Measurements from ENCODE around the gene LCTL.
A peak's percentile ranks its signal among the peaks of the same experiment; 100 is the strongest.

LCTL gene

GRCh38 chr15:66587020-66587419 is 21.2 kb upstream of the LCTL start:
- TF ChIP-seq POLR2AphosphoS5 (IDR thresholded peaks at IDR 0.05; ENCODE audit: low read depth, low read length) = no peak
- TF ChIP-seq FOXP2 (optimal IDR thresholded peaks at IDR 0.05; ENCODE audit: borderline replicate concordance, extremely low read depth, extremely low read length, insufficient read depth) = no peak
- no peak for TF ChIP-seq REST (IDR thresholded peaks at IDR 0.05; ENCODE audit: insufficient read depth in 1 of 2, low read depth in 2 of 2, low read length in 2 of 2)

GRCh38 chr15:66586155-66586976 is 20.6 kb upstream of the LCTL start:
- TF ChIP-seq POLR2AphosphoS5 (IDR thresholded peaks at IDR 0.05; ENCODE audit: low read depth, low read length) (no peak), SIN3A (IDR thresholded peaks at IDR 0.05; ENCODE audit: borderline replicate concordance, insufficient read depth, low read length) (no peak), REST (IDR thresholded peaks at IDR 0.05; ENCODE audit: insufficient read depth in 1 of 2, low read depth in 2 of 2, low read length in 2 of 2) (no peak), TAF1 (IDR thresholded peaks at IDR 0.05; ENCODE audit: borderline replicate concordance, insufficient read depth, low read length) (no peak), FOXP2 (optimal IDR thresholded peaks at IDR 0.05; ENCODE audit: borderline replicate concordance, extremely low read depth, extremely low read length, insufficient read depth) (no peak)

- TF ChIP-seq REST (IDR thresholded peaks at IDR 0.05; ENCODE audit: insufficient read depth in 1 of 2, low read depth in 2 of 2, low read length in 2 of 2) = peak in 1 of 2 experiments; percentile 42; a peak in 1 of 4 replicates
- peak; percentile 97 for TF ChIP-seq POLR2AphosphoS5 (IDR thresholded peaks at IDR 0.05; ENCODE audit: low read depth, low read length)
- no peak for TF ChIP-seq FOXP2 (optimal IDR thresholded peaks at IDR 0.05; ENCODE audit: borderline replicate concordance, extremely low read depth, extremely low read length, insufficient read depth)
- TF ChIP-seq TAF1 (IDR thresholded peaks at IDR 0.05; ENCODE audit: borderline replicate concordance, insufficient read depth, low read length) = peak; percentile 84; the same call in 1 of the 2 replicates
- TF ChIP-seq SIN3A (IDR thresholded peaks at IDR 0.05; ENCODE audit: borderline replicate concordance, insufficient read depth, low read length) = peak; percentile 81; the same call in 1 of the 2 replicates
Observed at GRCh38 chr15:66581972-66582537, 16.3 kb upstream of the LCTL start.

- no peak for TF ChIP-seq TAF1 (IDR thresholded peaks at IDR 0.05; ENCODE audit: borderline replicate concordance, insufficient read depth, low read length)
- no peak for TF ChIP-seq FOXP2 (optimal IDR thresholded peaks at IDR 0.05; ENCODE audit: borderline replicate concordance, extremely low read depth, extremely low read length, insufficient read depth)
Observed at GRCh38 chr15:66580643-66581042, 14.8 kb upstream of the LCTL start.

GRCh38 chr15:66578286-66578875 is 12.6 kb upstream of the LCTL start:
- TF ChIP-seq REST (IDR thresholded peaks at IDR 0.05; ENCODE audit: insufficient read depth in 1 of 2, low read depth in 2 of 2, low read length in 2 of 2) = no peak
- no peak for TF ChIP-seq TAF1 (IDR thresholded peaks at IDR 0.05; ENCODE audit: borderline replicate concordance, insufficient read depth, low read length)
- no peak for TF ChIP-seq FOXP2 (optimal IDR thresholded peaks at IDR 0.05; ENCODE audit: borderline replicate concordance, extremely low read depth, extremely low read length, insufficient read depth)
- no peak for TF ChIP-seq POLR2AphosphoS5 (IDR thresholded peaks at IDR 0.05; ENCODE audit: low read depth, low read length)
- no peak for TF ChIP-seq SIN3A (IDR thresholded peaks at IDR 0.05; ENCODE audit: borderline replicate concordance, insufficient read depth, low read length)
